HCT116 (cell line): ENCODE measurements around the gene OBSL1. TPM values are rescaled to one million over a fixed set of nuclear protein-coding genes. Genes with fewer than 3 reads are reported as not detected.

Experiments
- ATAC-seq: fragments of 200-7000 bp; cut with Tn5 transposase; 2 replicates; pipeline ENCODE4 v1.9.1; 2020; ENCODE audit warnings: mild to moderate bottlenecking, moderate library complexity
- BruUV-seq: library from RNA; stranded (reverse); fragments of 400-500 nt; replicated peaks from 2 replicates; lab custom pipeline; 2021; lab: Mats Ljungman, UMichigan
- CTCF ChIA-PET: fragments of 300-600 bp; sonication (Branson Sonifier 250); formaldehyde crosslinking; loops from one replicate; lab custom pipeline; 2021; ENCODE audit warnings: antibody characterized with exemption; lab: Charles Lee
- POLR2A ChIA-PET: fragments of 300-600, 350-600 bp; sonication (Branson Sonifier 250); formaldehyde crosslinking; loops from one replicate; lab custom pipeline; 2021; ENCODE audit warnings: antibody characterized with exemption; lab: Charles Lee
- RAD21 ChIA-PET, 2 experiments: fragments of 300-600 bp; sonication (Branson Sonifier 250); formaldehyde crosslinking; loops; one replicate each; lab custom pipeline; 2023; ENCODE audit warnings: low total read pairs in 2 of 2; ENCODE audit not compliant: uncharacterized antibody in 2 of 2, unreplicated experiment in 2 of 2, low non-redundant PET in 1 of 2; lab: Charles Lee
- DNase-seq: peaks from one replicate; pipeline ENCODE4 v3.0.0-alpha.2; 2010; ENCODE audit warnings: low read depth, low spot score
- H2AFZ ChIP-seq: fragments of 200-600 bp; shearing (Covaris generic), sonication (generic); 2 replicates; pipeline ENCODE4 v1.6.1; 2017; ENCODE audit warnings: low read depth, mixed run types, mixed read lengths, antibody characterized with exemption, low read length; ENCODE audit not compliant: poor library complexity, severe bottlenecking
- H3K27ac ChIP-seq: 2 replicates; pipeline ENCODE4 v1.5.1; 2012; ENCODE audit warnings: low read depth, low read length
- H3K27me3 ChIP-seq: fragments of 200-600 bp; sonication (generic); 2 replicates; pipeline ENCODE4 v1.6.1; 2016; ENCODE audit warnings: mixed run types, low read length, mixed read lengths; ENCODE audit not compliant: insufficient read depth
- H3K36me3 ChIP-seq, 2 experiments: fragments of 200-500 bp in 1 of 2; fragments of 200-600 bp in 1 of 2; sonication (Bioruptor generic) in 1 of 2; sonication (generic) in 1 of 2; 2 replicates each; pipeline versions ENCODE4 v1.5.1 to v1.6.1; 2014 to 2016; ENCODE audit warnings: low read length in 2 of 2, inconsistent platforms in 1 of 2, mixed read lengths in 1 of 2, mixed run types in 1 of 2; ENCODE audit not compliant: insufficient read depth in 2 of 2, control insufficient read depth in 1 of 2
- H3K4me1 ChIP-seq, 2 experiments: fragments of 200-600 bp in 1 of 2; sonication (generic) in 1 of 2; 2 replicates each; pipeline versions ENCODE4 v1.5.1 to v1.6.1; 2012 to 2017; ENCODE audit warnings: low read length in 2 of 2, inconsistent platforms in 1 of 2, mild to moderate bottlenecking in 1 of 2, mixed read lengths in 1 of 2, mixed run types in 1 of 2, moderate library complexity in 1 of 2; ENCODE audit not compliant: insufficient read depth in 2 of 2, control insufficient read depth in 1 of 2
- H3K4me2 ChIP-seq: fragments of 200-600 bp; sonication (generic); 2 replicates; pipeline ENCODE4 v1.6.1; 2017; ENCODE audit warnings: mixed run types, low read length, mixed read lengths
- H3K4me3 ChIP-seq, 2 experiments: fragments of 200-600 bp in 1 of 2; sonication (generic) in 1 of 2; replicated peaks in 1 of 2; 2 replicates each; pipeline ENCODE4 v1.5.1; 2011 to 2016; ENCODE audit warnings: low read length in 2 of 2, control low read depth in 1 of 2, low read depth in 1 of 2, mild to moderate bottlenecking in 1 of 2, mixed read lengths in 1 of 2, mixed run types in 1 of 2
- H3K79me2 ChIP-seq: fragments of 200-600 bp; sonication (generic); 2 replicates; pipeline ENCODE4 v1.6.1; 2017; ENCODE audit warnings: mild to moderate bottlenecking, mixed run types, low read length, moderate library complexity, mixed read lengths; ENCODE audit not compliant: insufficient read depth
- H3K9ac ChIP-seq: fragments of 200-600 bp; sonication (generic); 2 replicates; pipeline ENCODE4 v1.6.1; 2016; ENCODE audit warnings: low read length, mixed read lengths
- H3K9me2 ChIP-seq: fragments of 200-600 bp; sonication (generic), shearing (Covaris generic); 2 replicates; pipeline ENCODE4 v1.6.1; 2017; ENCODE audit warnings: mixed run types, mild to moderate bottlenecking, moderate library complexity; ENCODE audit not compliant: insufficient read depth
- H3K9me3 ChIP-seq, 2 experiments: fragments of 200-500 bp in 1 of 2; fragments of 200-600 bp in 1 of 2; sonication (Bioruptor generic) in 1 of 2; sonication (generic) in 1 of 2; 2 replicates each; pipeline ENCODE4 v1.6.1; 2014 to 2017; ENCODE audit warnings: low read length in 2 of 2, mixed read lengths in 2 of 2, inconsistent platforms in 1 of 2, low read depth in 1 of 2, mild to moderate bottlenecking in 1 of 2, mixed run types in 1 of 2, moderate library complexity in 1 of 2; ENCODE audit not compliant: control insufficient read depth in 1 of 2, insufficient read depth in 1 of 2
- H4K20me1 ChIP-seq: fragments of 200-600 bp; sonication (generic), shearing (Covaris generic); 2 replicates; pipeline ENCODE4 v1.6.1; 2017; ENCODE audit warnings: mixed run types, mild to moderate bottlenecking, moderate library complexity; ENCODE audit not compliant: insufficient read depth
- ATF3 ChIP-seq: IDR thresholded peaks from 2 replicates; pipeline ENCODE4 v1.6.1; 2012
- CBX3 ChIP-seq: IDR thresholded peaks from 2 replicates; pipeline ENCODE4 v1.6.1; 2012; ENCODE audit warnings: low read depth
- CEBPB ChIP-seq: IDR thresholded peaks from 2 replicates; pipeline ENCODE4 v1.6.1; 2012; ENCODE audit warnings: low read depth
- EGR1 ChIP-seq: IDR thresholded peaks from 2 replicates; pipeline ENCODE4 v1.6.1; 2012; ENCODE audit warnings: low read depth
- ELF1 ChIP-seq: IDR thresholded peaks from 2 replicates; pipeline ENCODE4 v1.6.1; 2012; ENCODE audit warnings: low read depth, borderline replicate concordance
- EZH2 ChIP-seq: fragments of 200-600 bp; sonication (generic); IDR thresholded peaks from 2 replicates; pipeline ENCODE4 v1.6.1; 2017; ENCODE audit warnings: antibody characterized with exemption, mixed run types
- EZH2phosphoT487 ChIP-seq: fragments of 200-600 bp; IDR thresholded peaks from 2 replicates; pipeline ENCODE4 v1.6.1; 2018; ENCODE audit warnings: antibody characterized with exemption, borderline replicate concordance
- FOSL1 ChIP-seq: IDR thresholded peaks from 2 replicates; pipeline ENCODE4 v1.6.1; 2012; ENCODE audit warnings: low read depth
- MAX ChIP-seq: IDR thresholded peaks from 2 replicates; pipeline ENCODE4 v1.6.1; 2012
- POLR2A ChIP-seq: IDR thresholded peaks from 2 replicates; pipeline ENCODE4 v1.7.0; 2011; ENCODE audit warnings: borderline replicate concordance; ENCODE audit not compliant: insufficient read depth, insufficient read length; ENCODE audit errors: extremely low read depth
- POLR2AphosphoS5 ChIP-seq: IDR thresholded peaks from 2 replicates; pipeline ENCODE4 v1.6.1; 2011; ENCODE audit warnings: mild to moderate bottlenecking, low read depth, low read length, moderate library complexity
- RAD21 ChIP-seq: IDR thresholded peaks from 2 replicates; pipeline ENCODE4 v1.6.1; 2012; ENCODE audit warnings: low read depth, mild to moderate bottlenecking
- REST ChIP-seq: IDR thresholded peaks from 2 replicates; pipeline ENCODE4 v1.6.1; 2012; ENCODE audit warnings: low read depth
- SIN3A ChIP-seq: IDR thresholded peaks from 2 replicates; pipeline ENCODE4 v1.6.1; 2012; ENCODE audit warnings: low read depth
- SP1 ChIP-seq: IDR thresholded peaks from 2 replicates; pipeline ENCODE4 v1.6.1; 2012; ENCODE audit warnings: low read depth
- SRF ChIP-seq: IDR thresholded peaks from 2 replicates; pipeline ENCODE4 v1.6.1; 2012; ENCODE audit warnings: low read depth
- TCF7L2 ChIP-seq: IDR thresholded peaks from 2 replicates; pipeline ENCODE4 v1.7.0; 2011; ENCODE audit warnings: borderline replicate concordance, inconsistent platforms; ENCODE audit not compliant: insufficient read depth, insufficient read length; ENCODE audit errors: extremely low read depth
- YY1 ChIP-seq: IDR thresholded peaks from 2 replicates; pipeline ENCODE4 v1.6.1; 2011; ENCODE audit warnings: low read length, low read depth, moderate library complexity, mild to moderate bottlenecking; ENCODE audit not compliant: insufficient replicate concordance; ENCODE audit errors: extremely low read depth
- ZFX ChIP-seq: fragments of 450-650 bp; IDR thresholded peaks from 2 replicates; pipeline ENCODE4 v1.6.1; 2017
- intact Hi-C: fragments of 100-400 bp; cut with micrococcal nuclease; formaldehyde crosslinking; loops from 2 replicates; pipeline ENCODE4 v1.10.0; 2022
- total RNA-seq: library from RNA; stranded (reverse); gene quantifications from one replicate; pipeline ENCODE4 v1.2.1, GENCODE V29; 2021; ENCODE audit not compliant: unreplicated experiment

OBSL1 gene
- total RNA-seq, 1 experiment from 2014 or later: 45.2 TPM

GRCh38 chr2:219562049-219563020, 9.0 kb downstream of the OBSL1 start:
- ChIA-PET RAD21 (no interaction called here), CTCF (interaction anchor here (1.0 kb wide), 1 partner anchor 11 kb away, joined by 3 read pairs; no protein-coding TSS in a partner anchor), POLR2A (no interaction called here)
- no peaks in the 10 kb centered on the region for H3K9me2 ChIP-seq
- intact Hi-C loops: no loop called here
- ATAC-seq (no peak), DNase-seq (no peak)
- no peaks in the 10 kb centered on the region for H3K9me3 ChIP-seq
- no peaks in the 10 kb centered on the region for H3K36me3 ChIP-seq
- no peak overlapping the region for H3K27ac ChIP-seq
- H3K79me2 ChIP-seq: no peaks in the 10 kb centered on the region
- H3K9ac ChIP-seq: no peak overlapping the region
- TF ChIP-seq SP1 (no peak), EZH2 (no peak), ATF3 (no peak), POLR2AphosphoS5 (no peak), FOSL1 (no peak), CBX3 (no peak), ZFX (no peak), SIN3A (no peak), EZH2phosphoT487 (no peak), CEBPB (no peak), YY1 (no peak), EGR1 (no peak), TCF7L2 (no peak), SRF (no peak), MAX (no peak), RAD21 (no peak), REST (no peak), POLR2A (no peak), ELF1 (no peak)
- H3K4me3 ChIP-seq: no peak overlapping the region
- H3K4me2 ChIP-seq: no peak overlapping the region
- H3K27me3 ChIP-seq: no peaks in the 10 kb centered on the region
- no TSS peak for BruUV-seq
- peaks cover 0 to 4% of the 10 kb centered on the region in 2 experiments; a peak in 1 of 4 replicates for H3K4me1 ChIP-seq
- H4K20me1 ChIP-seq: no peaks in the 10 kb centered on the region
- H2AFZ ChIP-seq: no peak overlapping the region
